SK-N-SH treated with all-trans-retinoic acid at 6 μM for 48 hours (cell line): ENCODE results near the gene PTCH1.

Experiments used
- OSR1 ChIP-seq: fragments of 250-450 bp; sonication (Bioruptor Pico); IDR thresholded peaks from 2 replicates; pipeline ENCODE4 v1.8.0; 2022; ENCODE audit warnings: moderate library complexity, mild to moderate bottlenecking, inconsistent platforms
- PPARA ChIP-seq: fragments of 250-450 bp; sonication (Bioruptor Pico); IDR thresholded peaks from 2 replicates; pipeline ENCODE4 v1.5.0; 2020; ENCODE audit warnings: mild to moderate bottlenecking, borderline replicate concordance
- RARB ChIP-seq: fragments of 250-450 bp; sonication (Bioruptor Pico); IDR thresholded peaks from 2 replicates; pipeline ENCODE4 v1.8.0; 2021; ENCODE audit warnings: mild to moderate bottlenecking, moderate library complexity
- TOX ChIP-seq: fragments of 250-450 bp; sonication (Bioruptor Pico); IDR thresholded peaks from 2 replicates; pipeline ENCODE4 v1.8.0; 2021; ENCODE audit warnings: mild to moderate bottlenecking, moderate library complexity, borderline replicate concordance
- ZFP30 ChIP-seq: fragments of 450-650 bp; formaldehyde crosslinking; IDR thresholded peaks from 2 replicates; pipeline ENCODE4 v1.5.0; 2022; ENCODE audit warnings: mild to moderate bottlenecking, moderate library complexity
- TF ChIP-seq, protein P1 (sequence below): fragments of 250-450 bp; sonication (Bioruptor Pico); IDR thresholded peaks from 2 replicates; pipeline ENCODE4 v1.5.0; 2020; ENCODE audit warnings: mild to moderate bottlenecking, moderate library complexity
- TF ChIP-seq, protein P2 (sequence below): fragments of 250-450 bp; sonication (Bioruptor Pico); IDR thresholded peaks from 2 replicates; pipeline ENCODE4 v1.8.0; 2021; ENCODE audit warnings: low read depth, mild to moderate bottlenecking, moderate library complexity, borderline replicate concordance
- TF ChIP-seq, protein P3 (sequence below): fragments of 250-450 bp; sonication (Bioruptor Pico); IDR thresholded peaks from 2 replicates; pipeline ENCODE4 v1.8.0; 2020; ENCODE audit warnings: mild to moderate bottlenecking, moderate library complexity, borderline replicate concordance
- TF ChIP-seq, protein P4 (sequence below): fragments of 250-450 bp; sonication (Bioruptor Pico); IDR thresholded peaks from 2 replicates; pipeline ENCODE4 v1.5.1; 2020; ENCODE audit warnings: low read depth, mild to moderate bottlenecking, moderate library complexity

DNA sequence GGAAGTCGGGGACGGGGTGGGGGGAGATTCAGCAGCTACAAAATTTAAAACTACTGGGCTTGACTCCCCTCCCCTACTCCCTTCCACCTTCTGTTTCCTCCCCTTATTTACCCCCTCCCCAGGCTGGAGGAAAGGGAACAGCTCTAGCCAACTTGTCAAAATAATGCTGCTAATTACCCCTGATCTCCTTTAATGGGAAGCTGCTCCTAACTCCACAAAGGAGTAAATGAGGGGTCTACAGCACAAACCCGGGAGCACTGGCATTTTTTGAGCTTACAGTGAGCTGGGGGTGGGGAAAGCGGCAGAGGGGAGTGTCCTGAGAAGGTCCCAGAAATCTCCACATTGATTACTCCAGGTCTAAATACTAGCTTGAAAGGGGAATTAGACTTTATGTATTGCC lies 3.1 kb downstream of the PTCH1 start:
- TF ChIP-seq OSR1, result no peak
- no peak for TF ChIP-seq TOX
- no peak for TF ChIP-seq ZFP30 (CRISPR knock-in tag)
- TF ChIP-seq, protein P1, sequence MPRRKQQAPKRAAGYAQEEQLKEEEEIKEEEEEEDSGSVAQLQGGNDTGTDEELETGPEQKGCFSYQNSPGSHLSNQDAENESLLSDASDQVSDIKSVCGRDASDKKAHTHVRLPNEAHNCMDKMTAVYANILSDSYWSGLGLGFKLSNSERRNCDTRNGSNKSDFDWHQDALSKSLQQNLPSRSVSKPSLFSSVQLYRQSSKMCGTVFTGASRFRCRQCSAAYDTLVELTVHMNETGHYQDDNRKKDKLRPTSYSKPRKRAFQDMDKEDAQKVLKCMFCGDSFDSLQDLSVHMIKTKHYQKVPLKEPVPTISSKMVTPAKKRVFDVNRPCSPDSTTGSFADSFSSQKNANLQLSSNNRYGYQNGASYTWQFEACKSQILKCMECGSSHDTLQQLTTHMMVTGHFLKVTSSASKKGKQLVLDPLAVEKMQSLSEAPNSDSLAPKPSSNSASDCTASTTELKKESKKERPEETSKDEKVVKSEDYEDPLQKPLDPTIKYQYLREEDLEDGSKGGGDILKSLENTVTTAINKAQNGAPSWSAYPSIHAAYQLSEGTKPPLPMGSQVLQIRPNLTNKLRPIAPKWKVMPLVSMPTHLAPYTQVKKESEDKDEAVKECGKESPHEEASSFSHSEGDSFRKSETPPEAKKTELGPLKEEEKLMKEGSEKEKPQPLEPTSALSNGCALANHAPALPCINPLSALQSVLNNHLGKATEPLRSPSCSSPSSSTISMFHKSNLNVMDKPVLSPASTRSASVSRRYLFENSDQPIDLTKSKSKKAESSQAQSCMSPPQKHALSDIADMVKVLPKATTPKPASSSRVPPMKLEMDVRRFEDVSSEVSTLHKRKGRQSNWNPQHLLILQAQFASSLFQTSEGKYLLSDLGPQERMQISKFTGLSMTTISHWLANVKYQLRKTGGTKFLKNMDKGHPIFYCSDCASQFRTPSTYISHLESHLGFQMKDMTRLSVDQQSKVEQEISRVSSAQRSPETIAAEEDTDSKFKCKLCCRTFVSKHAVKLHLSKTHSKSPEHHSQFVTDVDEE (CRISPR knock-in tag), result no peak
- no peak for TF ChIP-seq PPARA (CRISPR knock-in tag)
- TF ChIP-seq, protein P2, sequence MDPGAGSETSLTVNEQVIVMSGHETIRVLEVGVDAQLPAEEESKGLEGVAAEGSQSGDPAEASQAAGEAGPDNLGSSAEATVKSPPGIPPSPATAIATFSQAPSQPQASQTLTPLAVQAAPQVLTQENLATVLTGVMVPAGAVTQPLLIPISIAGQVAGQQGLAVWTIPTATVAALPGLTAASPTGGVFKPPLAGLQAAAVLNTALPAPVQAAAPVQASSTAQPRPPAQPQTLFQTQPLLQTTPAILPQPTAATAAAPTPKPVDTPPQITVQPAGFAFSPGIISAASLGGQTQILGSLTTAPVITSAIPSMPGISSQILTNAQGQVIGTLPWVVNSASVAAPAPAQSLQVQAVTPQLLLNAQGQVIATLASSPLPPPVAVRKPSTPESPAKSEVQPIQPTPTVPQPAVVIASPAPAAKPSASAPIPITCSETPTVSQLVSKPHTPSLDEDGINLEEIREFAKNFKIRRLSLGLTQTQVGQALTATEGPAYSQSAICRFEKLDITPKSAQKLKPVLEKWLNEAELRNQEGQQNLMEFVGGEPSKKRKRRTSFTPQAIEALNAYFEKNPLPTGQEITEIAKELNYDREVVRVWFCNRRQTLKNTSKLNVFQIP (CRISPR knock-in tag), result no peak
- no peak for TF ChIP-seq RARB
- TF ChIP-seq, protein P3, sequence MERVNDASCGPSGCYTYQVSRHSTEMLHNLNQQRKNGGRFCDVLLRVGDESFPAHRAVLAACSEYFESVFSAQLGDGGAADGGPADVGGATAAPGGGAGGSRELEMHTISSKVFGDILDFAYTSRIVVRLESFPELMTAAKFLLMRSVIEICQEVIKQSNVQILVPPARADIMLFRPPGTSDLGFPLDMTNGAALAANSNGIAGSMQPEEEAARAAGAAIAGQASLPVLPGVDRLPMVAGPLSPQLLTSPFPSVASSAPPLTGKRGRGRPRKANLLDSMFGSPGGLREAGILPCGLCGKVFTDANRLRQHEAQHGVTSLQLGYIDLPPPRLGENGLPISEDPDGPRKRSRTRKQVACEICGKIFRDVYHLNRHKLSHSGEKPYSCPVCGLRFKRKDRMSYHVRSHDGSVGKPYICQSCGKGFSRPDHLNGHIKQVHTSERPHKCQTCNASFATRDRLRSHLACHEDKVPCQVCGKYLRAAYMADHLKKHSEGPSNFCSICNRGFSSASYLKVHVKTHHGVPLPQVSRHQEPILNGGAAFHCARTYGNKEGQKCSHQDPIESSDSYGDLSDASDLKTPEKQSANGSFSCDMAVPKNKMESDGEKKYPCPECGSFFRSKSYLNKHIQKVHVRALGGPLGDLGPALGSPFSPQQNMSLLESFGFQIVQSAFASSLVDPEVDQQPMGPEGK (CRISPR knock-in tag), result no peak
- TF ChIP-seq, protein P4, sequence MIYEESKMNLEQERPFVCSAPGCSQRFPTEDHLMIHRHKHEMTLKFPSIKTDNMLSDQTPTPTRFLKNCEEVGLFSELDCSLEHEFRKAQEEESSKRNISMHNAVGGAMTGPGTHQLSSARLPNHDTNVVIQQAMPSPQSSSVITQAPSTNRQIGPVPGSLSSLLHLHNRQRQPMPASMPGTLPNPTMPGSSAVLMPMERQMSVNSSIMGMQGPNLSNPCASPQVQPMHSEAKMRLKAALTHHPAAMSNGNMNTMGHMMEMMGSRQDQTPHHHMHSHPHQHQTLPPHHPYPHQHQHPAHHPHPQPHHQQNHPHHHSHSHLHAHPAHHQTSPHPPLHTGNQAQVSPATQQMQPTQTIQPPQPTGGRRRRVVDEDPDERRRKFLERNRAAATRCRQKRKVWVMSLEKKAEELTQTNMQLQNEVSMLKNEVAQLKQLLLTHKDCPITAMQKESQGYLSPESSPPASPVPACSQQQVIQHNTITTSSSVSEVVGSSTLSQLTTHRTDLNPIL (CRISPR knock-in tag), result no peak
